Measurements from ENCODE around the gene DROSHA. TPM values are rescaled to one million over a fixed set of nuclear protein-coding genes. Genes with fewer than 3 reads are reported as not detected.

Gene DROSHA
- total RNA-seq, 2 donors from 2014 or later: 71.5 to 105 TPM

- Mint-ChIP-seq H3K27ac (no peak overlapping the region), H3K4me1 (ENCODE audit: low read depth in 2 of 2) (peaks cover 0 to 2% of the 10 kb centered on the region in 2 donors), H3K36me3 (peaks cover 27% of the 10 kb centered on the region), H3K4me3 (no peak overlapping the region), H3K27me3 (no peaks in the 10 kb centered on the region), H3K9me3 (no peaks in the 10 kb centered on the region)
- ATAC-seq (no peak), DNase-seq (ENCODE audit: low spot score) (no peak)
These were observed 29.4 kb downstream of the DROSHA start for GRCh38 chr5:31502506-31502905.

- DNase-seq (ENCODE audit: low spot score) (no peak), ATAC-seq (no peak)
- peaks cover 0 to 5% of the 10 kb centered on the region in 2 donors for H3K4me1 Mint-ChIP-seq (ENCODE audit: low read depth in 2 of 2)
- H3K9me3 Mint-ChIP-seq: no peaks in the 10 kb centered on the region
- peaks cover 27% of the 10 kb centered on the region for H3K36me3 Mint-ChIP-seq
- no peak overlapping the region for H3K4me3 Mint-ChIP-seq
- no peaks in the 10 kb centered on the region for H3K27me3 Mint-ChIP-seq
- no peak overlapping the region for H3K27ac Mint-ChIP-seq
These were observed 31.6 kb downstream of the DROSHA start for GRCh38 chr5:31500256-31500655.

GRCh38 chr5:31496891-31497290 is 35.0 kb downstream of the DROSHA start:
- Mint-ChIP-seq H3K27ac (no peak overlapping the region), H3K36me3 (peaks cover 19% of the 10 kb centered on the region), H3K4me3 (no peak overlapping the region), H3K27me3 (no peaks in the 10 kb centered on the region), H3K4me1 (ENCODE audit: low read depth in 2 of 2) (peaks cover 0 to 2% of the 10 kb centered on the region in 2 donors), H3K9me3 (no peaks in the 10 kb centered on the region)
- no peak for ATAC-seq
- no peak for DNase-seq (ENCODE audit: low spot score)

- H3K4me1 Mint-ChIP-seq (ENCODE audit: low read depth in 2 of 2): peaks cover 0 to 2% of the 10 kb centered on the region in 2 donors
- no peaks in the 10 kb centered on the region for H3K9me3 Mint-ChIP-seq
- no peak overlapping the region for H3K4me3 Mint-ChIP-seq
- H3K27me3 Mint-ChIP-seq: no peaks in the 10 kb centered on the region
- no peak for DNase-seq (ENCODE audit: low spot score)
- peaks cover 19% of the 10 kb centered on the region for H3K36me3 Mint-ChIP-seq
- ATAC-seq: no peak
- no peak overlapping the region for H3K27ac Mint-ChIP-seq
These were observed 35.6 kb downstream of the DROSHA start for GRCh38 chr5:31496301-31496700.

- Mint-ChIP-seq H3K4me3 (no peak overlapping the region), H3K36me3 (peaks cover 15% of the 10 kb centered on the region)
- no peak for DNase-seq (ENCODE audit: low spot score)
These were observed 36.6 kb downstream of the DROSHA start for GRCh38 chr5:31495336-31495735.

GRCh38 chr5:31492869-31493268 is 39.0 kb downstream of the DROSHA start:
- Mint-ChIP-seq H3K27me3 (no peaks in the 10 kb centered on the region), H3K4me1 (ENCODE audit: low read depth in 2 of 2) (peaks cover 0 to 2% of the 10 kb centered on the region in 2 donors), H3K4me3 (no peak overlapping the region), H3K9me3 (no peaks in the 10 kb centered on the region), H3K27ac (no peak overlapping the region), H3K36me3 (peaks cover 23% of the 10 kb centered on the region)
- DNase-seq (ENCODE audit: low spot score) (no peak), ATAC-seq (no peak)

More at GRCh38 chr5:31495336-31495735, 36.6 kb downstream of the DROSHA start:
- no peak for ATAC-seq
- no peaks in the 10 kb centered on the region for H3K27me3 Mint-ChIP-seq
- no peaks in the 10 kb centered on the region for H3K9me3 Mint-ChIP-seq
- peaks cover 0 to 2% of the 10 kb centered on the region in 2 donors for H3K4me1 Mint-ChIP-seq (ENCODE audit: low read depth in 2 of 2)
- H3K27ac Mint-ChIP-seq: no peak overlapping the region

- Mint-ChIP-seq H3K36me3 (peaks cover 25% of the 10 kb centered on the region), H3K4me1 (ENCODE audit: low read depth in 2 of 2) (no peaks in the 10 kb centered on the region), H3K27me3 (no peaks in the 10 kb centered on the region)
These were observed 44.4 kb downstream of the DROSHA start for GRCh38 chr5:31487506-31487905.

GRCh38 chr5:31486441-31486840 is 45.5 kb downstream of the DROSHA start:
- no peaks in the 10 kb centered on the region for H3K27me3 Mint-ChIP-seq
- H3K4me1 Mint-ChIP-seq (ENCODE audit: low read depth in 2 of 2): no peaks in the 10 kb centered on the region
- peaks cover 31% of the 10 kb centered on the region for H3K36me3 Mint-ChIP-seq
- H3K9me3 Mint-ChIP-seq: no peaks in the 10 kb centered on the region
- no peak overlapping the region for H3K27ac Mint-ChIP-seq
- DNase-seq (ENCODE audit: low spot score) (no peak), ATAC-seq (no peak)
- no peak overlapping the region for H3K4me3 Mint-ChIP-seq

More at GRCh38 chr5:31487506-31487905, 44.4 kb downstream of the DROSHA start:
- Mint-ChIP-seq H3K9me3 (no peaks in the 10 kb centered on the region), H3K4me3 (no peak overlapping the region), H3K27ac (no peak overlapping the region)
- DNase-seq (ENCODE audit: low spot score): no peak
- ATAC-seq: no peak

GRCh38 chr5:31485376-31486207 is 46.3 kb downstream of the DROSHA start:
- Mint-ChIP-seq H3K4me1 (ENCODE audit: low read depth in 2 of 2) (no peaks in the 10 kb centered on the region), H3K4me3 (no peak overlapping the region), H3K27ac (no peak overlapping the region), H3K36me3 (peaks cover 35% of the 10 kb centered on the region), H3K27me3 (no peaks in the 10 kb centered on the region), H3K9me3 (no peaks in the 10 kb centered on the region)
- DNase-seq (ENCODE audit: low spot score) (no peak), ATAC-seq (no peak)

GRCh38 chr5:31481531-31482165 is 50.2 kb downstream of the DROSHA start:
- no peaks in the 10 kb centered on the region for H3K9me3 Mint-ChIP-seq
- no peaks in the 10 kb centered on the region for H3K4me1 Mint-ChIP-seq (ENCODE audit: low read depth in 2 of 2)
- DNase-seq (ENCODE audit: low spot score): no peak
- H3K27me3 Mint-ChIP-seq: no peaks in the 10 kb centered on the region
- H3K4me3 Mint-ChIP-seq: no peak overlapping the region
- no peak for ATAC-seq
- H3K27ac Mint-ChIP-seq: no peak overlapping the region
- H3K36me3 Mint-ChIP-seq: peaks cover 27% of the 10 kb centered on the region

GRCh38 chr5:31479706-31480105 is 52.2 kb downstream of the DROSHA start:
- no peaks in the 10 kb centered on the region for H3K4me1 Mint-ChIP-seq (ENCODE audit: low read depth in 2 of 2)
- no peaks in the 10 kb centered on the region for H3K27me3 Mint-ChIP-seq
- DNase-seq (ENCODE audit: low spot score): no peak
- H3K9me3 Mint-ChIP-seq: no peaks in the 10 kb centered on the region
- H3K36me3 Mint-ChIP-seq: peaks cover 22% of the 10 kb centered on the region
- no peak for ATAC-seq
- no peak overlapping the region for H3K4me3 Mint-ChIP-seq
- H3K27ac Mint-ChIP-seq: no peak overlapping the region

GRCh38 chr5:31478901-31479300 is 53.0 kb downstream of the DROSHA start:
- no peak overlapping the region for H3K27ac Mint-ChIP-seq
- H3K4me3 Mint-ChIP-seq: no peak overlapping the region
- H3K36me3 Mint-ChIP-seq: peaks cover 22% of the 10 kb centered on the region
- DNase-seq (ENCODE audit: low spot score): no peak
- H3K9me3 Mint-ChIP-seq: no peaks in the 10 kb centered on the region
- no peaks in the 10 kb centered on the region for H3K27me3 Mint-ChIP-seq
- ATAC-seq: no peak
- H3K4me1 Mint-ChIP-seq (ENCODE audit: low read depth in 2 of 2): no peaks in the 10 kb centered on the region

- Mint-ChIP-seq H3K4me1 (ENCODE audit: low read depth in 2 of 2) (no peaks in the 10 kb centered on the region), H3K4me3 (no peak overlapping the region), H3K9me3 (no peaks in the 10 kb centered on the region), H3K27ac (no peak overlapping the region), H3K36me3 (peaks cover 24% of the 10 kb centered on the region), H3K27me3 (no peaks in the 10 kb centered on the region)
- DNase-seq (ENCODE audit: low spot score): no peak
- ATAC-seq: no peak
These were observed 53.9 kb downstream of the DROSHA start for GRCh38 chr5:31477971-31478370.

GRCh38 chr5:31477516-31477915 is 54.4 kb downstream of the DROSHA start:
- Mint-ChIP-seq H3K36me3 (peaks cover 27% of the 10 kb centered on the region), H3K27me3 (no peaks in the 10 kb centered on the region), H3K4me1 (ENCODE audit: low read depth in 2 of 2) (no peaks in the 10 kb centered on the region), H3K9me3 (no peaks in the 10 kb centered on the region), H3K4me3 (no peak overlapping the region), H3K27ac (no peak overlapping the region)
- DNase-seq (ENCODE audit: low spot score) (no peak), ATAC-seq (no peak)
